Activated effector memory CD4-positive, alpha-beta T cell treated with anti-CD3 and anti-CD28 coated beads, Interleukin-2, amount 50 U/mL, for 16 hours (primary cell): Measurements from ENCODE around the gene SMIM10L1.

ENCODE experiments used
- DNase-seq: peaks from one replicate; pipeline ENCODE4 v3.0.0-alpha.2; 2020

The SMIM10L1 gene

DNA sequence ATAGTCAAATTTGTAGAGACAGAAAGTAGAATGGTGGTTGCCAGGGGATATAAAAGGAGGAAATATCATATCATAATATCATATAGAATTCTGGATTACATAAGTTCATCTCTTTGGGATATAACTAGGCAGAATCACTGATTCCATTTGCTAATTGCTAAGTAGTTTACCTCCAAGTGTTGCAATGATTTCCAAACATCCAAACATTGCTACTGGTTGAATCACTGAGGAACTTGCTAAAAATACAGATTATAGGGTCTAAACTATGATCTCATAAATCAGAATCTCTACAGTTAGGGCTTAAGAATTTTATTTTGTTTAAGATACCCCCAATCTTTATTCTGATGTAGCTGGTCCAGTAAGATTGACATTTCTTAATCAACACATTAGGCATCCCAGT lies 31.8 kb downstream of the SMIM10L1 start:
- no peak for DNase-seq

DNA sequence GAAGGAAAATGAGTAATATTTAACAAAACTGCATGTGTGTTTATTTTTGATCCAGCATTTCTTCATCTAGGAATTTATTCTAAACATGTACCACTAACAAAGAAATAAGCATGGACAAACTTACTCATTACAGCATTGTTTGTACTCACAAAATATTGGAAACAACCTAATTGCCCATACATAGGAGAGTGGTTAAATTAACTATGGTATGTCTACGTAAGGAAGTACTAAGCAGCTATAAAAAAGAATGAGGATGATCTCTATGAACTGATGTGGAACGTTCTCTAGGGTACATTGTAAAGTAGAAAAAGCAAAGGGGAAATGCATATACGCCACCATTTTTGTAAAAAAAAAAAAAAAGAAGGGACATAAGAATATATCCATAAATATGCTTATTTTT lies 33.2 kb downstream of the SMIM10L1 start:
- DNase-seq: no peak

DNA sequence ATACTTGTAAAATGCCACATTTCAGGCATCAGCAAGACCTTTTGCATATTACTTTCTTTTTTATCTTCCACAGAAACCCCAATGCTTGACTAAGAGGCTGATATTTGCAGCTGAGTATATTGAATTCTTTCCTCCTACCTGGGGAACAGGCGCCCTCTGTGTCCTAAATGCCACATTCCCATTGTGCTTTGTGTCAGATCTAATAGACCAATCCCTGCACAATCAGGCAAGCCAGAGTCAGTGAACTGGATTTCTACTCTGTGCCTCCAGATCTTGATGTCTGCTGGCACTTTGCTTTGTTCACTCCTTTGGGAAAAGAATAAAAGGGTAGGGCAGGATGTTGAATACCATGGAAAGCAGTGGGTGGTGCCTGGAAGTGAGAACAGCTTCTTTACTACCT lies 38.1 kb downstream of the SMIM10L1 start:
- DNase-seq: no peak
